ENCODE measurements around the gene RNF212. TPM values are rescaled to one million over a fixed set of nuclear protein-coding genes. Genes with fewer than 3 reads are reported as not detected.

RNF212 gene
- total RNA-seq, 1 donor: 2.8 TPM

GRCh38 chr4:1045595-1046201 is 67.7 kb downstream of the RNF212 start:
- no peak overlapping the region for H3K4me3 ChIP-seq (ENCODE audit: low read depth, low read length)
- DNase-seq (ENCODE audit: low read depth): no peak
- TF ChIP-seq CTCF (IDR thresholded peaks at IDR 0.05; ENCODE audit: insufficient read depth, low read length): no peak

- no peak for DNase-seq (ENCODE audit: low read depth)
- H3K4me3 ChIP-seq (ENCODE audit: low read depth, low read length): no peak overlapping the region
- no peak for TF ChIP-seq CTCF (IDR thresholded peaks at IDR 0.05; ENCODE audit: insufficient read depth, low read length)
Observed at GRCh38 chr4:1045193-1045594, 68.2 kb downstream of the RNF212 start.

- H3K4me3 ChIP-seq (ENCODE audit: low read depth, low read length): no peak overlapping the region
- no peak for DNase-seq (ENCODE audit: low read depth)
- no peak for TF ChIP-seq CTCF (IDR thresholded peaks at IDR 0.05; ENCODE audit: insufficient read depth, low read length)
Observed at GRCh38 chr4:1044469-1045192, 68.7 kb downstream of the RNF212 start.

GRCh38 chr4:1043651-1044468 is 69.5 kb downstream of the RNF212 start:
- H3K4me3 ChIP-seq (ENCODE audit: low read depth, low read length): peak overlapping the region; percentile 35

GRCh38 chr4:1043162-1043561 is 70.2 kb downstream of the RNF212 start:
- TF ChIP-seq CTCF (IDR thresholded peaks at IDR 0.05; ENCODE audit: insufficient read depth, low read length): no peak
- H3K4me3 ChIP-seq (ENCODE audit: low read depth, low read length): no peak overlapping the region
- DNase-seq (ENCODE audit: low read depth): no peak

More at GRCh38 chr4:1043651-1044468, 69.5 kb downstream of the RNF212 start:
- DNase-seq (ENCODE audit: low read depth): peak; percentile 99
- no peak for TF ChIP-seq CTCF (IDR thresholded peaks at IDR 0.05; ENCODE audit: insufficient read depth, low read length)

- H3K4me3 ChIP-seq (ENCODE audit: low read depth, low read length): no peak overlapping the region
- no peak for TF ChIP-seq CTCF (IDR thresholded peaks at IDR 0.05; ENCODE audit: insufficient read depth, low read length)
- DNase-seq (ENCODE audit: low read depth): no peak
Observed at GRCh38 chr4:1042352-1043055, 70.9 kb downstream of the RNF212 start.

Data from fibroblast of the aortic adventitia (primary cell).